ES-I3 (cell line): ENCODE measurements around the gene ENSA.
"Not testable (repeated sequence)": the region's sequence is repeated elsewhere in the genome, so short reads cannot be mapped to it uniquely, and the experiment has no call there.

ENCODE experiments used
- H3K36me3 ChIP-seq: 2 replicates; pipeline ENCODE4 v1.6.1; 2013; ENCODE audit warnings: mild to moderate bottlenecking, low read length, control low read depth, moderate library complexity; ENCODE audit not compliant: insufficient read depth
- H3K4me1 ChIP-seq: 2 replicates; pipeline ENCODE4 v1.6.1; 2013; ENCODE audit warnings: mild to moderate bottlenecking, control low read depth, low read length; ENCODE audit not compliant: insufficient read depth
- H3K9ac ChIP-seq: 2 replicates; pipeline ENCODE4 v1.6.1; 2013; ENCODE audit warnings: low read depth, mild to moderate bottlenecking, low read length, moderate library complexity
- H3K9me3 ChIP-seq: 2 replicates; pipeline ENCODE4 v1.6.1; 2013; ENCODE audit warnings: mild to moderate bottlenecking, low read length, moderate library complexity; ENCODE audit not compliant: control insufficient read depth, insufficient read depth

ENSA gene

DNA sequence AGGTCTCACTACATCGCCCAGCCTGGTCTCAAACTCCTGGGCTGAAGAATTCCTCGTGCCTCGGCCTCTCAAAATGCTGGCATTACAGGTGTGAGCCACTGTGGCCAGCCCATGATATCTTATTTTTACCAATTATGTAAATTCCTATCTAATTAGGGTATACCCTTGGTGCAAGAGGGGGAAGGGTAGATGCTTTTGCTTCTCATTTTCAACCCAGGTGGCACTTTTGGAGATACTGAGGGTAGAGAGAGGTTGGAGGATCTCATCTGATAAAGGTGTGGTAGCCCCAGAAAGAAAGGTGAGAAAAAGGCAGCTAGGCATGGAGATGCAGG lies 17.4 kb downstream of the ENSA start:
- H3K9ac ChIP-seq, result no peak overlapping the region
- peaks cover 20% of the 10 kb centered on the region for H3K4me1 ChIP-seq
- H3K36me3 ChIP-seq, result peaks cover 17% of the 10 kb centered on the region
- H3K9me3 ChIP-seq, result no peaks in the 10 kb centered on the region

DNA sequence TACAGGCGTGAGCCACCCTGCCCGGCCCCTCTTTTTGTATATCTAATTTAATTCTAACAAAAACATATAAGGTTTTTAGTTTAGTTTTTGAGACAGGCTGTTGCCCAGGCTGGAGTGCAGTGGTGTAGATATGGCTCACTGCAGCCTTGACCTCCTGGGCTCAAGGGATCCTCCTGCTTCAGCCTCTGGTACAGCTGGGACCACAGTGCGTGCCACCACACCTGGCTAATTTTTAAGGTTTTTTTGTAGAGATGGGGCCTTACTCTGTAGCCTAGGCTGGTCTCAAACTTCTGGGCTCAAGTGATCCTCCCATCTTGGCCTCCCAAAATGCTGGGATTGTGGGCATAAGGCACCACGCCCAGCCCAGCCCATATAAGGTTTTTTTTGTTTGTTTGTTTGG lies 18.8 kb downstream of the ENSA start:
- H3K9ac ChIP-seq, result no peak overlapping the region
- H3K4me1 ChIP-seq, result peaks cover 16% of the 10 kb centered on the region

DNA sequence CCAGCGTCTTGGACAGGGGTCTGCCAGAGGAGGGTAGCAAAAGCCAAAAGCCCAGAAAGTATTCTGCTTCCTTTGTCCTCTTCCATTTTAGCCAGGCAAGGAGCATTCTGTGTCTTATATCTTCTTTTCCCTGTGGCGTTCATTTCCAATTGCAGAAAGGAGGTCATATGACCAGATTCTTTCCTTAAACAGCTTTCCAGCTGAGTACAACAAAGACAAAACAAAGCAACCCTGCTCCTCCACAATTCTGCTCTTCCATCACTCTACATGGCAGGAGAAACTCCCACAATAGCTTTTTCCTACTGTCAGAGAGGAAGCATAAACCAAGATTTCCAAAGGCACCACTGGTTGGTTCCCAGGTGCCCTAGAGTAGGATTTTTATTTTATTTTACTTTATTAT lies 19.7 kb downstream of the ENSA start:
- Histone ChIP-seq H3K9me3 (no peaks in the 10 kb centered on the region), H3K36me3 (peaks cover 5% of the 10 kb centered on the region), H3K4me1 (peaks cover 16% of the 10 kb centered on the region), H3K9ac (no peak overlapping the region)

More for the DNA sequence above, 18.8 kb downstream of the ENSA start:
- H3K36me3 ChIP-seq, result peaks cover 7% of the 10 kb centered on the region
- H3K9me3 ChIP-seq, result no peaks in the 10 kb centered on the region

DNA sequence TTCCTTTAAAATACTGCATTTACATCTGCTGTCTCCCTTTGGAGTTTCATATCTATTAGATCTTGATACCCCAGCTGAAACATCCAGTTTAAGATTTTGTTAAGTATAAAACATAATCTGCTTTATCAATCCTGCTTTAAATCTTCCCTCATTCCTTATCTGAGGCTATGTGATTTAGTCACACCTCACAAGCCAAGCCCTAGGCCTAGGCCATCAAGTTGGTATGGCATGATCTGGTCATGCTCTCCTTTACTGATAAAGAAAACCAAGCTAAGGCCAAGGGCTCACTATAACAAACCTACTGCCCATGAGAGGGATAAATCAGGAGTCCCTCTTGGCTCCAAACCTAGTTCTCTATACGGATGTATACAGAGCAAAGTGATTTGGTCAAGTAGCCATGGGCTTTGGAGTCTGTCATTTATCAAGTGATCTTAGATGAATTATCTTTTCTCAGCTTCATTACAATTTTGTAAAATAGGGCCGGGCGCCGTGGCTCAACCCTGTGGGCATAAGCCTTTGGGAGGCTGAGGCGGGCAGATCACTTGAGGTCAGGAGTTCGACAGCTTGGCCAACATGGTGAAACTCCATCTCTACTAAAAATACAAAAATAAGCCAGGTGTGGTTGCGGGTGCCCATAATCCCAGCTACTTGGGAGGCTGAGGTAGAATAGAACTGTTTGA lies 22.8 kb downstream of the ENSA start:
- H3K4me1 ChIP-seq, result peaks cover 27% of the 10 kb centered on the region
- peaks cover 5% of the 10 kb centered on the region for H3K36me3 ChIP-seq
- H3K9ac ChIP-seq, result no peak overlapping the region

DNA sequence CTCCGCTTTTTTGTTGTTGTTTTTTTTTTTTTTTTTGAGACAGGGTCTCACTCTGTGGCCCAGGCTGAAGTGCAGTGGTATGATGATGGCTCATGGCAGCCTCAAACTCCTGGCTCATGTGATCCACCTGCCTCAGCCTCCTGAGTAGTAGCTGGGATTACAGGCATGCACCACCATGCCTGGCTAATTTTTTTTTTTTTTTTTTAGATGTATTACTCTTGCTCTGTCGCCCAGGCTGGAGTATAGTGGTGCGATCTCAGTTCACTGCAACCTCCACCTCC lies 24.0 kb downstream of the ENSA start:
- H3K9ac ChIP-seq, H3K9me3 ChIP-seq, H3K36me3 ChIP-seq: not testable (repeated sequence)
- H3K4me1 ChIP-seq, result peaks cover 22% of the 10 kb centered on the region

More for the DNA sequence above, 22.8 kb downstream of the ENSA start:
- no peaks in the 10 kb centered on the region for H3K9me3 ChIP-seq

DNA sequence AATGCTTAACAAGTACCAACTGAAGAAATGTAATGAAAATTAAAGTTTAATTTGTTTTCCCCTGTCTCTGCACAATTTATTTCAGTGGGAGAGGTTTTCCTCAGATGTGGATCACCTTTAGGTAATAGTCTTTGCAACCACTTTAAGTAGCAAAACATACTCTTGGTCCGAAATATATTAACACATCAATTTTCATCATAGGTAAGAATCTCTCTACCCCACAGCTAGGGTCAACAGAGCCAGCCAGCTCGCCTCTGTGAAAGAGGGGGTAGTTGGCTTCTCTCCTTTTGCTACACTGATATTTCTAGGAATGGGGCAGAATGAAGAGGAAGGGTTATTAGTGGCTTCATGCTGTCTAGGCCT lies 25.2 kb downstream of the ENSA start:
- H3K9ac ChIP-seq, result no peak overlapping the region
- no peaks in the 10 kb centered on the region for H3K9me3 ChIP-seq
- peaks cover 16% of the 10 kb centered on the region for H3K4me1 ChIP-seq
- H3K36me3 ChIP-seq, result no peaks in the 10 kb centered on the region; the same call in none of the 2 replicates

DNA sequence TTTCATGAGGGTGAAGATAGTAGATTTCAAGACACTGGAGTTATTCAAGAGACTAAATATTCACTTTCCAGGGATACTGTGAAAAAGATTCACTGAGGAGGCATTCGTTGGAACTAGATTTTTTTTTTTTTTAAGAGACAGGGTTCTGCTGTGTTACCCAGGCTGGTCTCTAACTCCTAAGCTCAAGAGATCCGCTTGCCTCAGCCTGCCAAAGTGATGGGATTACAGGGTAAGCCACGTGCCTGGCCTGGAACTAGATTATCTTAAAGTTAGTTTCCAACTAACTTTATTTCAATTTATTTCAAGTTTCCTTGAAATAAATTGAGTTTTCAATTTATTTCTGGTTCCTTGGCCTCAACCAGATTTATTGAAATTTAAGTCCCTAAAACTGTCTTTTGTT lies 25.7 kb downstream of the ENSA start:
- Histone ChIP-seq H3K36me3 (no peaks in the 10 kb centered on the region; the same call in 1 of the 2 replicates), H3K9me3 (no peaks in the 10 kb centered on the region), H3K4me1 (peaks cover 16% of the 10 kb centered on the region), H3K9ac (no peak overlapping the region)

DNA sequence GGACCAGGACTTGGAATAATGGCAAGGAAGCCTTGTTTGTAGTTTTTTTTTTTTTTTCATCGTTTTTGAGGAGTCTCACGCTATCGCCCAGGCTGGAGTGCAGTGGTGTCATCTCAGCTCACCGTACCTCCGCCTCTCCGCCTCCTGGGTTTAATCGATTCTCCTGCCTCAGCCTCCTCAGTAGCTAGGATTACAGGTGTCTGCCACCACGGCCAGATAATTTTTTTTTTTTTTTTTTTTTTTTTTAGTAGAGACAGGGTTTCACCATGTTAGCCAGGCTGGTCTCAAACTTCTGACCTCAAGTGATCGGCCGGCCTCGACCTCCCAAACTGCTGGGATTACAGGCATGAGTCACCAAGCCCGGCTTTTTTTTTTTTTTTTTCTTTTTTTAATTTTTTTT lies 27.0 kb downstream of the ENSA start:
- H3K9ac ChIP-seq, H3K9me3 ChIP-seq, H3K36me3 ChIP-seq: not testable (repeated sequence)
- peaks cover 16% of the 10 kb centered on the region for H3K4me1 ChIP-seq

DNA sequence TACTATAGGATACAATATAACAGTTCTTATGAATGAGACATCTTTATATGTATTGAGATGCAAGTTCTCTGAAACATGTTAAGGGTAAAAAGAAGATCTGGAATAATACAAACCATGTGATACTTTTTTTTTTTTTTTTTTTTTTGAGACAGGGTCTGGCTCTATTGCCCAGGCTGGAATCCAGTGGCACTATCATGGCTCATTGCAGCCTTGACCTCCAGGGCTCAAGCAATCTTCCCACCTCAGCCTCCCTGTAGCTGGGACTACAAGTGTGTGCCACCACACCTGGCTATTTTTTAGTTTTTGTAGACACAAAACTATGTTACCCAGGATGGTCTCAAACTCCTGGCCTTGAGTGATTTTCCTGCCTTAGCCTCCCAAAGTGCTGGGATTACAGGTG lies 27.9 kb downstream of the ENSA start:
- no peaks in the 10 kb centered on the region; the same call in 1 of the 2 replicates for H3K36me3 ChIP-seq
- no peaks in the 10 kb centered on the region for H3K9me3 ChIP-seq
- H3K9ac ChIP-seq, result no peak overlapping the region
- peaks cover 16% of the 10 kb centered on the region for H3K4me1 ChIP-seq

DNA sequence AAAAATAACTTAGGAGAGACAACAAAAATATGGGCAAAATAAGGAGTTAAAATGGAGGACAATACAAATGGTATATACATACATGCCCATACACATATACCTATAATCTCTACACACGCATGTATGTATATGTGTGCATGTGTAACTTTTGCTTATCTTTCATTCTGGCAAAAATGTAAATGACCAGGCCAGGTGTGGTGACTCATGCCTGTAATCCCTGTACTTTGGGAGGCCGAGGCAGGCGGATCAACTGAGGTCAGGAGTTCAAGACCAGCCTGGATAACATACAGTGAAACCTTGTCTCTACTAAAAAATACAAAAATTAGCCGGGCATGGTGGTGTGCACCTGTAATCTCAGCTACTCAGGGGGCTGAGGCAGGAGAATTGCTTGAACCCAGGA lies 31.1 kb downstream of the ENSA start:
- not testable (repeated sequence) for H3K4me1 ChIP-seq, H3K36me3 ChIP-seq, H3K9me3 ChIP-seq, H3K9ac ChIP-seq

DNA sequence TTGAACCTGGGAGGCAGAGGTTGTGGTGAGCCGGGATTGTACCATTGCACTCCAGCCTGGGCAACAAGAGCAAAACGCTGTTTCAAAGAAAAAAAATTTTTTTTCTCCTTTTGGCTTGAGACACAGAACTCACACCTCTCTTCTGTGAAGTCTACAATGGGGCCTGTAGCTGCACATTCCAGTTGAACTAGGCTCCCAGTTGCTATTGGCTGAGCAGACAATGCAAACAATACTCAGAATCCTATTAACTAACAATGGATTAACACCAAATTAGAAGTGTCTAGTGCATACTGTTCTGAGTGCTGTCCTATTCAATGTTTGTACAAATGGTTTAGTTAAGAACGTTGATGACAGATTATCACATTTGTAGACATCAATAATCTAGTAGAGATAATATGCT lies 32.4 kb downstream of the ENSA start:
- Histone ChIP-seq H3K36me3 (peaks cover 3% of the 10 kb centered on the region), H3K9ac (no peak overlapping the region), H3K9me3 (0 out of 2 replicates have a peak, but pooled peaks cover 2% of the 10 kb centered on the region), H3K4me1 (no peaks in the 10 kb centered on the region)

DNA sequence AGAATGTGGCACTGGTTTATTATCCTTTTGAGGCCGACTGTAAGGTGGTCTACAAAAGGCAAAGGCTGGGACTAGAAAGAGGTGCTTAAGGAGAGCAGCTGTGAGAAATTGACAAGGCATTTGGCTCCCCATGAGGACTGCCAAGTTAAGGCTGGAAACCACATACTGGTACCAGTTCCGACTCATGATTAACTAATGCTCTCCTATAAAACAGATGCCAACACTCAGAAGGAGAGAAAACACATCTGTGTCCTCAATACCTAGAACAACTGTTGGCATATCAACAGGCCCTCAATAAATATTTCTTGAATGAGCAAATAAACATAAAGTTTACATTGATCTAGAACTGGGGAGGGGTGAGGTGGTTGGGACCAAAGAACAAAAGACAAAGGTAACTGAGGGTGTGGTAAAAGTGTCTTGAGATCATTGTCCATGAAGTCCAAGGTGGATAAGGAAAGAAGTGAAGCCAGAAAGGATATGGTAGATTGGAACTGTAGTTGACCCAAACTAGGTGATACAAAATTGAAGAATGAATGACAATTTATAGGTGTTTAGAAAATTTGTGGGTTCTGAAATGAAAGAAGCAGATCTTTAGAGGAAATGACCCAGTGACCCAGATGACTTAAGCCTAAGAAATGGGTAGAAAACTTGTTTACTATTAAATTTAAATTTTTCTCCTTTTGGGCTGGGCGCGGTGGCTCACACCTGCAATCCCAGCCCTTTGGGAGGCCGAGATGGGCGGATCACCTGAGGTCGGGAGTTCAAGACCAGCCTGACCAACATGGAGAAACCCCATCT lies 33.1 kb downstream of the ENSA start:
- Histone ChIP-seq H3K9me3 (0 out of 2 replicates have a peak, but pooled peaks cover 2% of the 10 kb centered on the region), H3K4me1 (no peaks in the 10 kb centered on the region), H3K36me3 (peaks cover 3% of the 10 kb centered on the region), H3K9ac (no peak overlapping the region)

DNA sequence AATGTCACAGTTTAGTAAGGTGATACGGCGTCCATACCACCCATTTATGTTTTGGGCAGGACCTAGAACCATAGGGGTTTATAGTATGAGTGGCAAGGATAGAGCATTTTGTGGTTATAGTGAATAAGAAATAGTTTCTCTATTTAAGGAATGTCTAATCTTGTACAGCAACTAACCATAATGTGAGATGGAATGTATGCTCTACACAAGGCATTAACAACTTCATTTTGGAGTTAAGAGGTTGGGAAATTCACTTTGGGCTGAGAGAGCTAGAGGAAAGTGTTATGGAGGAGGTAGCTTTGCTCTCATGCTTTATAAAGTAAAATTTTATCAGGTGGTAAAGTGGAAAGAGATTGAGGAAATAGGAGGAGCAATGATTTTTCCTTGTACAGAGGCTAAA lies 47.0 kb downstream of the ENSA start:
- Histone ChIP-seq H3K4me1 (peaks cover 6% of the 10 kb centered on the region; the same call in 1 of the 2 replicates), H3K36me3 (peaks cover 14% of the 10 kb centered on the region), H3K9ac (no peak overlapping the region), H3K9me3 (0 out of 2 replicates have a peak, but pooled peaks cover 3% of the 10 kb centered on the region)

DNA sequence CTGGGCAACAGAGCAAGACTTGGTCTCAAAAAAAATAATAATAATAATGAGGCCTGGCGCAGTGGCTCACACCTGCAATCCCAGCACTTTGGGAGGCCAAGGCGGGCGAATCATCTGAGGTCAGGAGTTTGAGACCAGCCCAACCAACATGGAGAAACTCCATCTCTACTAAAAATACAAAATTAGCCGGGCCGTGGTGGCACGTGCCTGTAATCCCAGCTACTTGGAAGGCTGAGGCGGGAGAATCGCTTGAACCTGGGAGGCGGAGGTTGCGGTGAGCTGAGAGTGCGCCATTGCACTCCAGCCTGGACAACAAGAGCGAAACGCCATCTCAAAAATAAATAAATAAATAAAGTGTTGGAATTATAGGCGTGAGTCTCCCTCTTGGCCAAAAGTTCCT lies 47.5 kb downstream of the ENSA start:
- H3K9ac ChIP-seq, H3K4me1 ChIP-seq, H3K9me3 ChIP-seq: not testable (repeated sequence)
- peaks cover 18% of the 10 kb centered on the region for H3K36me3 ChIP-seq

DNA sequence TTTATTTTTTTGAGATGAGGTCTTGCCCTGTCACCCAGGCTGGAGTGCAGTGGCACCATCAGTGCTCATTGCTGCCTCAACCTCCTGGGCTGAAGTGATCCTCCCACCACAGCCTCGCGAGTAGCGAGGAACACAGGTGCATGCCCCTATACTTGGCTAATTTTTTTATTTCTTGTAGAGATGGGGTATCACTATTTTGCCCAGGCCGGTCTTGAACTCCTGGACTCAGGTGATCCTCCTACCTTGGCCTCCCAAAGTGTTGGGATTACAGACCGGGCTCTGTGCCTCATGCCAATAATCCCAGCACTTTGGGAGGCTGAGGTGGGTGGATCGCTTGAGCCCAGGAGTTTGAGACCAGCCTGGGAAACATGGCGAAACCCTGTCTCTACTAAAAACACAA lies 48.0 kb downstream of the ENSA start:
- not testable (repeated sequence) for H3K9ac ChIP-seq, H3K9me3 ChIP-seq, H3K4me1 ChIP-seq
- H3K36me3 ChIP-seq, result peaks cover 23% of the 10 kb centered on the region
